NCI-H1436 (cell line): Measurements from ENCODE around the gene UTS2B.

Experiments
- DNase-seq: peaks from one replicate; lab custom pipeline; 2025; lab: John Stamatoyannopoulos, UW

Gene UTS2B

DNA sequence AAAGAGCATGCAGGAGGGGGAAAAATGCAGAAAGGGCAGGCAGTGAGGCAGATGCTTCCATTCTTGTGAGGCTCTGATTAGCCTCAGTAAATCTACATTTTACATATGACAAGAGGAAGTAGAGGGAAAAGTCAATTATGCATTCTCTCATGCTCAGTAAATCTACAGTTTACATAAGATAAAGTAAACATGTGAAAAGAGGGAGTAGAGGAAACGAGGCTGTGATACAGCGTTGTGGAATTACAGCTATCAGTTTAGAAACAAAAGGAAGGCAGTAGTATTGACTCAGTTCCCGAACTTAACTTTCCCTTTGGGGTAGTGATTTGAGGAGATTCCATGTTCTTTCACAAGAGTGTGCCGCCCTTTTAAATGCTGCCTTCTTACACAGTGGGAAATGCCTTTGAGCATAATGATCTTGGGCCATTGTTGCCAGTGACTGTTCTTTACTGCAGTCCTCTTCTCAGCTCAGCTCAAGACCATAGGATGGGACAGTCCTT is 92.0 kb downstream of the UTS2B start:
- DNase-seq, result no peak

DNA sequence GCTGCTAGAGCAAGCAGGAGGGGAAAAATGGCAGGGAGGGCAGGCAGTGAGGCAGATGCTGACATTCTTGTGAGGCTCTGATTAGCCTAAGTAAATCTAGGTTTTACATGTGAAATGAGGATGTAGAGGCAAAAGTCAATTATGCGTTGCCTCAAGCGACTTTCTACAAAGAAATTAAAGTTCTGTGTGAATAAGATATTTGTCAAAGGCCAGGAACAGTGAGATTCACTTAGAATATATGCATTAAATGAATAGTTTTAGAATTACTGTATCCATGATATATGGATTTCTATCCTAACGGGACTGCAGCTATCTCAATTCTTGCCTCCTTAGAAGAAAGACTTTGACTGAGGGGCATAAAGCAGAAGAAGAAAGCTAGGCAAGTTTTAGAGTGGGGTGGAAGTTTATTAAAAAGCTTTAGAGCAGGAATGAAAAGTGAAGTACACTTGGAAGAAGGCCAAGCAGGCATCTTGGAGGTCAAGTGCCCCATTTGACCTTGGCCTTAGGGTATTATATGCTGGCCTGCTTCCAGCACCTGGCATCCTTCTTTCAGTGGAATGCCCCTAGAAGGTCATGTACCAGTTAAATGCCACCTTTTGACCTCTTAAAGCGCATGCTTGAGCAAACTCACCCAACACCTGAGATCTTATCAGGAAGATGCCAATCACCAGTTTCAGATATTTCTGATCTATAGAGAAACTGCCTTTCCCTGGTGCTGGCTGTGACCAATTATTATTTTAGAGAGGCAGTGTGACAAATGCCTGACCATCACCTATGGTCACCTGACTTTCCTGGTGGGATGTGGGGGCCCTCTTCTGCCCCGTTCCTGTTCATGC is 93.1 kb downstream of the UTS2B start:
- no peak for DNase-seq

DNA sequence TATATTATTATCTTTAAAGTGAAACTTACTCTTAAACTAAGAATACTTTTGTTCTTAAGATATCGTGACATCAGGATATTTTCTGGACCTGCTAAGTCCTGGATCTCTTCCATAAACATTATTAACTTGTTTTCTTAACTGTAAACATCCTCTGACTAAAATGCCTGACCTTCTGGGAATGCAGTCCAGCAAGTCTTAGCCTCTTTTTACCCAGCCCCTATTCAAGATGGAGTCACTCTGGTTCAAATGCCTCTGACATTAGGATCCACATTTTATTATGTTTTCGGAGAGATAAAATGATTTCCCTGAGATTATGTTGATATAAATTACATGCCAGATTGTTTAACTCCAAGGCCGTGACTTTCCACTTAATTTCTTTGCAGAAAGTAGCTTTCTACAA is 93.7 kb downstream of the UTS2B start:
- DNase-seq, result no peak

DNA sequence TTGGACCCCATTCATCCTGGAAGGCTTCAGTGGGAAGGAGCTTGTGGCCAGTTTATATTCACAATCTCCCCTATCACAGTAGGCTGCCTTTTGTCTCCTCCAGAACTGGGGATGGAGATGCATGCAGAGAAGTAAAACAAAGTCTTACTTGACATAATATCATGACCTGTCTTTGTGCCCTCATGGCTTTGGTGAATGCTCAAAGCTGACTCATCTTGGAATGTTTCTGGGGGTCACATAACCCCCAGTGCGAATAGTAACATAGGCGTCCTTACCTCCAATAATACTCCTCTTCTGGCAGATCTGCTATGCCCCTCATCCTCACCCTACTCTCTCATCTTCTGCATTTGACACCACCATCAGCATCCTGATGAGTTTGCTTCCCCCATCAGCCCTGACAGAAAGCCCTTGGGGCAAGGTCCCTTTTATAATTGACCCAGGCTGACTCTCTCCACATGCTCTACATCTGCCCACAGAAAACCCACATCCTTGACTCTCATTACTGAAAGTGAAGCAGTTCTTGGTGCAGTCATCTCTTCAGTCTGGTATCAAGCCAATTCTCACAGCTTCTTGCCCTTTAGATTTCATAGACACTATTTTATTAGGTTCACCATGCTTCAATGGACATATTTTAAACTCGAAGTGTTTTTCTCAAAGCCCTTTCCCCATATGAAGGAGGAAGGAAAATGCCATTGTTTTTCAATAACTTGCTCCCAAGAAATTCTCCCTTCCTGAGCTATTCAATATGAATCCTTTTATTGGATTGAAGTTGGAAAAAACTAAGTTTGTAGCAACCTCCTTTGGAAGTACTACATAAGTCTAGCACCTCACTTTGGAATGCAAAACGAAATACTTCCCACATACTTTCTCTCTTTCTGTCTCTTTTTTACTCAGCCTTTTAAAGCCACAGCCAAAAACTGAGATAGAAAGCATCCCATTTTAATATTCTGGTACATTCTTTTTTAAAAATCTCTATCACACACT is 94.7 kb downstream of the UTS2B start:
- no peak for DNase-seq

DNA sequence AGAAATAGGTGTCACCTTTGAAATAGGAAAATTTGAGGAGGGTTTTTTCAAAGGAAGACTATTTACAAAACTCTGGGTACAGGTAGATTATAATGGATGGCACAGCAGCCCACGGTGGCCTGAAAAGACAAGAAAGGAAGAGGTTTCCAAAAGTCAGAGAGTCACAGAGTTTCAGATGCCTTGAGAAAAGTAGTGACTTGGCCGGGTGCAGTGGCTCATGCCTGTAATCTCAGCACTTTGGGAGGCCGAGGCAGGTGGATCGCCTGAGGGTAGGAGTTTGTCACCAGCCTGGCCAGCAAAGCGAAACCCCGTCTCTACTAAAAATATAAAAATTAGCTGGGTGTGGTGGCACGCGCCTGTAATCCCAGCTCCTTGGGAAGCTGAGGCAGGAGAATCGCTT is 96.1 kb downstream of the UTS2B start:
- no peak for DNase-seq

DNA sequence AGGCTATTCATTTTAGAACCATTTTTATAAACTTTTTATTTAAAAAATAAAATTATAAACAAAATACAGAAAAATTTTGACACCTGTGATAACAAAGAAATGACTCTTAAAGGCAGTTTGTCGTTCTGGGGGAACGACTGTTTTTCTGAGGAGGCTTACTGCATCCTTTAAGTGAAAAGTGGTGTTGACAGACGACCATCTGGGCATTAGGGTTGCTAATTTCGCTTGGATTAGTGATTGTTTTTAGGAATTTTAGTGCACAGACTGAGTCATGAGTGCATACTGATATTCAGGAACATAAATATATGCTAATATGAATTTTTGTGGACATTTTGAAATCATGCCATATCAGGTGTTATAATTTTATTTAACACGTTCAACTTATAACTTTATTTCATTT is 102.8 kb downstream of the UTS2B start:
- DNase-seq, result no peak

DNA sequence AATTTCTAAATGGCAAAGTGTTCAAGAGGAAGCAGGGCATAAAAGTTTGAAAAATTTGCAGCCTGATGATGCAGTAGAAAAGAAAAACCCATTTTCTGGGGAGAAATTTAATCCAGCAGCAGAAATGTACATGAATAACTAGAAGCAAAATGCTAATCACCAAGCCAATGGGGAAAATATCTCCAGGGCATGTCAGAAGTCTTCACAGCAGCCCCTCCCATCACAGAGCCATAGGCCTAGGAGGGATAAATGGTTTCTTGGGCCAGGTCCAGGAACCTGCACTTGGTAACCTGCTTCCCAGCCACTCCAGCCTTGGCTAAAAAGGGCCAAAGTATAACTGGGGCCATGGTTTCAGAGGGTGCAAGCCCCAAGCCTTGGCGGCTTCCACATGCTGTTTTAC is 108.7 kb downstream of the UTS2B start:
- no peak for DNase-seq

DNA sequence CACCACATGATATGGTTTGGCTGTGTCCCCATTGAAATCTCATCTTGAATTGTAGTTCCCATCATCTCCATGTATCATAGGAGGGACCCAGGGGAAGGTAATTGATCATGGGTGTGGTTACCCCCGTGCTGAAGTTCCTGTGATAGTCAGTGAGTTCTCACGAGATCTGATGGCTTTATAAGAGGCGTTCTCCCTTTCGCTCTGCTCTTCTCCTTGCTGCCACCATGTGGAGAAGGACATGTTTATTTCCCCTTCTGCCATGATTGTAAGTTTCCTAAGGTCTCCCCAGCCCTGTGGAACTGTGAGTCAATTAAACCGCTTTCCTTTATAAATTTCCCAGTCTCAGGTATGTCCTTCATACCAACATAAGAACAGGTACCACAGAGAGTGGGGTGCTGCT is 109.4 kb downstream of the UTS2B start:
- DNase-seq, result no peak

DNA sequence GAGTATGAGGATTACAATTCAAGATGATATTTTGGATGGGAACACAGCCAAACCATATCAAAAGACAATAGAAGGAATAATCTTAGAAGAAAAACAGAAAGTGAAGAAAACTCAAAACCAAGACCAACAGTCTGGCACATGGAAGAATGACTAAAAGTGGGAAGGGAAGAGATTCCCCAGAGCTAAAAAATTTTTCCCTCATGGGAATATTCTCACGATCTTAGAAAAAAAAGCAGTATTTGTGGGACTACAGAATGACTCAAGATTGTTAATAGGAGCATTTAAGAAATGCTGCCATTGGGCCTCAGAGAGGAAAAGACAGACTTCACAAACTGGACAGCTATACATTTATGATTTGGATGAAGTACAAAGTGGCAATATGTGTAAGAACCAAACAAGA is 113.0 kb downstream of the UTS2B start:
- no peak for DNase-seq
